DND-41 (cell line): ENCODE data around the gene HPCA.

Experiments used
- ATAC-seq: fragments of 200-7000 bp; cut with Tn5 transposase; 3 replicates; pipeline ENCODE4 v1.9.1; 2021; ENCODE audit warnings: low read depth; ENCODE audit not compliant: insufficient read depth
- DNase-seq: peaks from one replicate; pipeline ENCODE4 v3.0.0-alpha.2; 2020
- H2AFZ ChIP-seq: 2 replicates; pipeline ENCODE4 v1.6.0; 2012; ENCODE audit warnings: low read depth, low read length
- H3K27ac ChIP-seq: 2 replicates; pipeline ENCODE4 v1.5.1; 2012; ENCODE audit warnings: low read length, inconsistent platforms
- H3K27me3 ChIP-seq: fragments of 200-600 bp; sonication (generic); 2 replicates; pipeline ENCODE4 v1.6.0; 2012; ENCODE audit warnings: low read length, mild to moderate bottlenecking, inconsistent platforms; ENCODE audit not compliant: insufficient read depth, poor library complexity
- H3K36me3 ChIP-seq: 2 replicates; pipeline ENCODE4 v1.5.1; 2012; ENCODE audit warnings: low read length, inconsistent platforms; ENCODE audit not compliant: insufficient read depth
- H3K4me1 ChIP-seq: 2 replicates; pipeline ENCODE4 v1.5.1; 2012; ENCODE audit warnings: mild to moderate bottlenecking, low read length; ENCODE audit not compliant: insufficient read depth
- H3K4me2 ChIP-seq: 2 replicates; pipeline ENCODE4 v1.6.0; 2012; ENCODE audit warnings: mild to moderate bottlenecking, moderate library complexity, low read length, inconsistent platforms; ENCODE audit not compliant: insufficient read depth
- H3K4me3 ChIP-seq, 2 experiments: fragments of 200-600 bp in 1 of 2; shearing (Covaris generic) in 1 of 2; 2 replicates each; pipeline ENCODE4 v1.5.1; 2012 to 2016; ENCODE audit warnings: inconsistent platforms in 2 of 2, low read length in 2 of 2, mild to moderate bottlenecking in 2 of 2, low read depth in 1 of 2, moderate library complexity in 1 of 2
- H3K79me2 ChIP-seq: 2 replicates; pipeline ENCODE4 v1.6.0; 2012; ENCODE audit warnings: low read length, inconsistent platforms; ENCODE audit not compliant: insufficient read depth
- H3K9ac ChIP-seq: 2 replicates; pipeline ENCODE4 v1.6.0; 2012; ENCODE audit warnings: low read depth, mild to moderate bottlenecking, inconsistent platforms, low read length, moderate library complexity
- H3K9me3 ChIP-seq: 2 replicates; pipeline ENCODE4 v1.5.1; 2012; ENCODE audit warnings: low read length, moderate library complexity, mild to moderate bottlenecking, inconsistent platforms; ENCODE audit not compliant: insufficient read depth, severe bottlenecking
- H4K20me1 ChIP-seq: 2 replicates; pipeline ENCODE4 v1.6.0; 2012; ENCODE audit warnings: low read length; ENCODE audit not compliant: insufficient read depth
- CTCF ChIP-seq: IDR thresholded peaks from 2 replicates; pipeline ENCODE4 v1.5.1; 2012; ENCODE audit warnings: borderline replicate concordance, low read length, moderate library complexity, mild to moderate bottlenecking; ENCODE audit not compliant: poor library complexity, severe bottlenecking; ENCODE audit errors: extremely low read depth
- EZH2 ChIP-seq: IDR thresholded peaks from 3 replicates; pipeline ENCODE4 v1.6.1; 2012; ENCODE audit warnings: borderline replicate concordance, low read depth, mild to moderate bottlenecking, moderate library complexity, low read length, inconsistent platforms; ENCODE audit not compliant: severe bottlenecking

HPCA gene

GRCh38 chr1:32861904-32862695 is 24.2 kb upstream of the HPCA start:
- no peaks in the 10 kb centered on the region for H3K27me3 ChIP-seq
- no peak overlapping the region for H3K4me2 ChIP-seq
- no peaks in the 10 kb centered on the region for H3K4me1 ChIP-seq
- H3K27ac ChIP-seq, result no peak overlapping the region
- DNase-seq (no peak), ATAC-seq (no peak)
- no peaks in the 10 kb centered on the region for H3K9me3 ChIP-seq
- TF ChIP-seq CTCF (no peak), EZH2 (no peak)
- H3K9ac ChIP-seq, result no peak overlapping the region
- H3K4me3 ChIP-seq, result no peak overlapping the region
- H3K79me2 ChIP-seq, result no peaks in the 10 kb centered on the region
- no peak overlapping the region for H2AFZ ChIP-seq
- peaks cover 4% of the 10 kb centered on the region for H4K20me1 ChIP-seq
- H3K36me3 ChIP-seq, result peaks cover 68% of the 10 kb centered on the region

- H3K4me2 ChIP-seq, result no peak overlapping the region
- ATAC-seq, result no peak
- no peak overlapping the region for H3K4me3 ChIP-seq
- H3K27ac ChIP-seq, result no peak overlapping the region
- H3K4me1 ChIP-seq, result no peaks in the 10 kb centered on the region
- no peaks in the 10 kb centered on the region for H3K9me3 ChIP-seq
- no peak overlapping the region for H2AFZ ChIP-seq
- no peak overlapping the region for H3K9ac ChIP-seq
- TF ChIP-seq CTCF (no peak), EZH2 (no peak)
- H3K36me3 ChIP-seq, result peaks cover 56% of the 10 kb centered on the region
- no peak for DNase-seq
- no peaks in the 10 kb centered on the region for H3K27me3 ChIP-seq
- H3K79me2 ChIP-seq, result no peaks in the 10 kb centered on the region
- H4K20me1 ChIP-seq, result peaks cover 4% of the 10 kb centered on the region
Observed at GRCh38 chr1:32863218-32863880, 22.9 kb upstream of the HPCA start.

GRCh38 chr1:32863881-32864245 is 22.4 kb upstream of the HPCA start:
- ATAC-seq, result no peak
- Histone ChIP-seq H3K4me2 (no peak overlapping the region), H3K79me2 (no peaks in the 10 kb centered on the region)

More at GRCh38 chr1:32863881-32864245, 22.4 kb upstream of the HPCA start:
- peaks cover 51% of the 10 kb centered on the region for H3K36me3 ChIP-seq
- H2AFZ ChIP-seq, result no peak overlapping the region
- H3K9me3 ChIP-seq, result no peaks in the 10 kb centered on the region
- DNase-seq, result no peak
- no peak overlapping the region for H3K27ac ChIP-seq
- H3K9ac ChIP-seq, result no peak overlapping the region
- TF ChIP-seq EZH2 (no peak), CTCF (no peak)
- H3K4me3 ChIP-seq, result no peak overlapping the region
- H3K4me1 ChIP-seq, result no peaks in the 10 kb centered on the region
- H4K20me1 ChIP-seq, result peaks cover 4% of the 10 kb centered on the region
- H3K27me3 ChIP-seq, result no peaks in the 10 kb centered on the region
